Measurements from ENCODE around the gene SRPK2. TPM values are rescaled to one million over a fixed set of nuclear protein-coding genes. Genes with fewer than 3 reads are reported as not detected.

The SRPK2 gene
- total and polyA plus RNA-seq, 8 donors, result 7.6 to 109 (median 24.4) TPM

DNA sequence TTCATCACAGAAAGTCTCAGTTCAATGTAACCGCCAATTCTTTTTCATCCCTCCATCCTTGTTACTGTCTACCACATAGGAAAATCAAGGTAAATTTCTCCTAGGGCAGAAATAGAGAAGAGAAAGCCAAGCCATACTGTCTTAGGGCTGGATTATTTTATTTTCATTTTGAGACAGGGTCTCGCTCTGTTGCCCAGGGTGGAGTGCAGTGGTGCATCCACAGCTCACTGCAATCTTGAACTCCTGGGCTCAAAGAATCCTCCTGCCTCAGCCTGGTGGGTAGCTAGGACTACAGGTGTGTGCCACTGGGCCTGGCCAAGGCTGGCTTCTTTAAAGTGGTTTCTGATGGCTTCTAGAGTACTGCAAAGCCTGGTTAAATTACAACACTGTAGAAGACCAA, 181.7 kb downstream of the SRPK2 start:
- peaks cover 3 to 39% (median 21%) of the 10 kb centered on the region in 4 donors for H3K4me1 ChIP-seq
- no peak for TF ChIP-seq POLR2AphosphoS5 (IDR thresholded peaks at IDR 0.05)
- WGBS, 5 donors, result 84 to 98% (median 95%) methylated on average over 2 of the region's 2 CpGs
- no peak for DNase-seq
- no peaks in the 10 kb centered on the region for H3K27me3 ChIP-seq
- H3K27ac ChIP-seq, result no peak overlapping the region
- H3K9me3 ChIP-seq, result no peaks in the 10 kb centered on the region
- intact Hi-C loops (cut with DNase I; ENCODE audit: low total_unique reads), result no loop called here
- H3K4me3 ChIP-seq, result no peak overlapping the region
- H3K36me3 ChIP-seq, result peaks cover 0 to 7% (median 0%) of the 10 kb centered on the region in 4 donors

DNA sequence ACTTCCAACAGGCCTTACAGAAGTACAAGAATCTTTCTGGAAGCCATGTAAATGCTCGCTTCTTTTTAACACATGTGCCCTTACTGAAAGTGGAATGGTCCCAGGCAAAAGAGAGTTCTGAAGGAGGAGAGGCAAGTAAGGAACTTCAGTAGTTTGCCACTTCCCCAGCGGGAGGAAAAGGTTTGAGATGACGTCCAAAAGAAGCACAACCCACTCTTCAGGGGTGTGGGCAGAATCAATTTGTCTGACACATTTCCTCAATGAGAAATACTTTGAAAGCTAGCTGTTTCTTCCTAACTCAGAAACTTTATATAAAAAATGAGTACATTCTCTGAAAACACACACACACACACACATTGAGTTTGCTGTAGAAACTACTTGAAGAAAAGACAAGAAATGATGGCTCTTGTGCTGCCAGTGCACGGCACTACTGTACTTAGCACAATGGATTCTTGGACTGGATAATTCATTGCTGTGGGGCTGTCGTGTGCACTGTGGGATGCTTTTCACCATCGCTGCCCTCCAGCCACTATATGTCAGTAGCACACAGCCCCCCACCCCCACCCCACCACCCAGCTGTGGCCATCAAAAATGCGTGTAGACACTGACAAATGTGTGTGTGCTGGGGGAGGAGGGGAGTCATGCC, 183.0 kb downstream of the SRPK2 start:
- Histone ChIP-seq H3K9me3 (no peaks in the 10 kb centered on the region), H3K4me1 (peaks cover 0 to 30% (median 17%) of the 10 kb centered on the region in 4 donors), H3K27ac (no peak overlapping the region), H3K27me3 (no peaks in the 10 kb centered on the region), H3K4me3 (no peak overlapping the region), H3K36me3 (peaks cover 0 to 20% (median 2%) of the 10 kb centered on the region in 4 donors)
- no peak for TF ChIP-seq POLR2A (IDR thresholded peaks at IDR 0.05)
- no peak for TF ChIP-seq POLR2AphosphoS5 (IDR thresholded peaks at IDR 0.05)
- no peak for TF ChIP-seq EP300 (IDR thresholded peaks at IDR 0.05)
- no peak for DNase-seq
- intact Hi-C loops (cut with DNase I; ENCODE audit: low total_unique reads), result no loop called here
- 74 to 95% (median 81%) methylated on average over 7 of the region's 7 CpGs for WGBS, 5 donors

DNA sequence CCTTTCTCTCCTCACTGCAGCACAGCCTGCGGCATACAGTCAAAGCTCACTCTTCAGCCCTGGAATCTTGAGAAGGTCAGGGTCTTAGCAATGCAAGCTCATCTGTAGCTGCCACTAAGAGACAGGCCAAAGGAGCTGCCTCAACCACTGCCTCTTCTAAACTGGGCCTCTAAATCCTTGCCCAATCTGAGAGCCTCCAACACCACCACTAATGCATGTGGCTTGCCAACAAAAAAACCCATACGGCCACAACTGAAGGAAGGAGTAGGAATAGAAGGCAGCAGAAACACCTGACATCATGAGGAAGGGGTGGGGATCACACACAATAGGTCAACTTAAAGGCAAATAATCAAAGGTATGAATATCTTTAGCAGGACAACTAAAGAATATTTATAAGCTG, 183.8 kb downstream of the SRPK2 start:
- H3K4me3 ChIP-seq, result no peak overlapping the region
- H3K4me1 ChIP-seq, result peaks cover 0 to 22% (median 10%) of the 10 kb centered on the region in 4 donors
- no peaks in the 10 kb centered on the region for H3K9me3 ChIP-seq
- no peak overlapping the region for H3K27ac ChIP-seq
- peaks cover 0 to 20% (median 2%) of the 10 kb centered on the region in 4 donors for H3K36me3 ChIP-seq
- DNase-seq, result no peak
- no peak for TF ChIP-seq POLR2AphosphoS5 (IDR thresholded peaks at IDR 0.05)
- TF ChIP-seq EP300 (IDR thresholded peaks at IDR 0.05), result no peak
- TF ChIP-seq POLR2A (IDR thresholded peaks at IDR 0.05), result no peak
- TF ChIP-seq, protein P1, sequence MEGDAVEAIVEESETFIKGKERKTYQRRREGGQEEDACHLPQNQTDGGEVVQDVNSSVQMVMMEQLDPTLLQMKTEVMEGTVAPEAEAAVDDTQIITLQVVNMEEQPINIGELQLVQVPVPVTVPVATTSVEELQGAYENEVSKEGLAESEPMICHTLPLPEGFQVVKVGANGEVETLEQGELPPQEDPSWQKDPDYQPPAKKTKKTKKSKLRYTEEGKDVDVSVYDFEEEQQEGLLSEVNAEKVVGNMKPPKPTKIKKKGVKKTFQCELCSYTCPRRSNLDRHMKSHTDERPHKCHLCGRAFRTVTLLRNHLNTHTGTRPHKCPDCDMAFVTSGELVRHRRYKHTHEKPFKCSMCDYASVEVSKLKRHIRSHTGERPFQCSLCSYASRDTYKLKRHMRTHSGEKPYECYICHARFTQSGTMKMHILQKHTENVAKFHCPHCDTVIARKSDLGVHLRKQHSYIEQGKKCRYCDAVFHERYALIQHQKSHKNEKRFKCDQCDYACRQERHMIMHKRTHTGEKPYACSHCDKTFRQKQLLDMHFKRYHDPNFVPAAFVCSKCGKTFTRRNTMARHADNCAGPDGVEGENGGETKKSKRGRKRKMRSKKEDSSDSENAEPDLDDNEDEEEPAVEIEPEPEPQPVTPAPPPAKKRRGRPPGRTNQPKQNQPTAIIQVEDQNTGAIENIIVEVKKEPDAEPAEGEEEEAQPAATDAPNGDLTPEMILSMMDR (IDR thresholded peaks at IDR 0.05), result no peak
- H3K27me3 ChIP-seq, result no peaks in the 10 kb centered on the region
- intact Hi-C loops (cut with DNase I; ENCODE audit: low total_unique reads), result no loop called here
- WGBS, 5 donors, result 90 to 97% (median 93%) methylated on average over 2 of the region's 2 CpGs

DNA sequence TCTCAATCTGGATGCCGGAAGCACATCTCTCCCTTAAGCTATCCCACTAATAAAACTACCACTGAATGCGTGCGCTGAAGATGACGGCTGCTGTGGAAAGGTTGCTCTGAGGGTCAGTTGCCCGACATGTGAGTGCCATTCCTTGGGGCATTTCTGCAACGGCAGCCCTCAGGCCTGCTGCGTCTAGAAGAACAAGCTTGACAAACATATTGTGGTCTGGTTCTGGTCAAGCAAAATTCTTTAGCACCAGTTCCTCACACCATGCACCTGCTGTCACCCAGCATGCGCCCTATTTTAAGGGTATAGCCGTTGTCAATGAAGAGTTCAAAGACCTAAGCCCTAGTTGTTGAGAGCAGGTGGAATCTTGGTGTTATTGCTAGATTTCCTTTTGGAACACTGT, 184.2 kb downstream of the SRPK2 start:
- H3K4me1 ChIP-seq, result peaks cover 0 to 18% (median 7%) of the 10 kb centered on the region in 4 donors
- H3K27me3 ChIP-seq, result no peaks in the 10 kb centered on the region
- peaks cover 0 to 20% (median 2%) of the 10 kb centered on the region in 4 donors for H3K36me3 ChIP-seq
- H3K9me3 ChIP-seq, result no peaks in the 10 kb centered on the region
- DNase-seq, result no peak
- WGBS, 5 donors, result 85 to 98% (median 93%) methylated on average over 9 of the region's 9 CpGs
- H3K27ac ChIP-seq, result no peak overlapping the region
- no peak overlapping the region for H3K4me3 ChIP-seq
- TF ChIP-seq POLR2A (IDR thresholded peaks at IDR 0.05), result no peak
- no peak for TF ChIP-seq EP300 (IDR thresholded peaks at IDR 0.05)
- TF ChIP-seq POLR2AphosphoS5 (IDR thresholded peaks at IDR 0.05), result no peak
- TF ChIP-seq, protein P1 (IDR thresholded peaks at IDR 0.05), result no peak
- intact Hi-C loops (cut with DNase I; ENCODE audit: low total_unique reads), result no loop called here

DNA sequence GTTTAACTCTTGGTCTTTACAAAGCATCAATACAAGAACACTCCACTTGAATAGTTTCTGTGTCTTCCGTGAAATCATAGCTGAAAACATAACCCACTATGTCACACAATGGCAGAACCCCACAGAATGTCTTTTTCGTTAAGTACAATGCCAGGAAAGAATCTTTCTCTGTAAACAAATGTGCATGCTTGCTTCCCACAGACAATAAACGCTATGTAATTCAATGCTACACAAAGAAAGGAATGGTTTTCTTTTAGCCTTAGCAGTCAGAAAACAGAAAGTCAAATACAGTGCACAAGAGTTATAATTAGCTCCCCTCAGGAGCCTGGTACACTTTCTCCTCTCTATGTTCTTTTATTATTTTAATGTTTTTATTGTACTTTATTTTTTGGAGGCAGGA, 186.1 kb downstream of the SRPK2 start:
- H3K4me3 ChIP-seq, result no peak overlapping the region
- peaks cover 0 to 20% (median 2%) of the 10 kb centered on the region in 4 donors for H3K36me3 ChIP-seq
- no peak for DNase-seq
- TF ChIP-seq POLR2A (IDR thresholded peaks at IDR 0.05) (no peak), EP300 (IDR thresholded peaks at IDR 0.05) (no peak), POLR2AphosphoS5 (IDR thresholded peaks at IDR 0.05) (no peak)
- TF ChIP-seq, protein P1 (IDR thresholded peaks at IDR 0.05), result no peak
- no peak overlapping the region for H3K27ac ChIP-seq
- H3K27me3 ChIP-seq, result no peaks in the 10 kb centered on the region
- intact Hi-C loops (cut with DNase I; ENCODE audit: low total_unique reads), result no loop called here
- H3K9me3 ChIP-seq, result no peaks in the 10 kb centered on the region
- WGBS, 5 donors, result 63 to 76% (median 64%) methylated on average over 3 of the region's 3 CpGs
- peaks cover 0 to 29% (median 11%) of the 10 kb centered on the region in 4 donors for H3K4me1 ChIP-seq
